Neural crest cell (in vitro differentiated cells): ENCODE measurements around the gene ATF4. TPM values are rescaled to one million over a fixed set of nuclear protein-coding genes. Genes with fewer than 3 reads are reported as not detected.

Experiments used
- DNase-seq: peaks from one replicate; pipeline ENCODE4 v3.0.0; 2021; ENCODE audit warnings: low read depth, mixed read lengths, low spot score
- H3K27ac Mint-ChIP-seq: one replicate; pipeline ENCODE4 v1.8.0; 2021; ENCODE audit warnings: mild to moderate bottlenecking, mixed read lengths; ENCODE audit not compliant: unreplicated experiment
- H3K27me3 Mint-ChIP-seq: 2 replicates; pipeline ENCODE4 v1.8.0; 2021; ENCODE audit warnings: low read depth, mild to moderate bottlenecking, mixed read lengths
- H3K36me3 Mint-ChIP-seq: 2 replicates; pipeline ENCODE4 v1.8.0; 2021; ENCODE audit warnings: low read depth, mild to moderate bottlenecking, mixed read lengths
- H3K4me1 Mint-ChIP-seq: 2 replicates; pipeline ENCODE4 v1.8.0; 2021; ENCODE audit warnings: mixed read lengths
- H3K4me3 Mint-ChIP-seq: one replicate; pipeline ENCODE4 v1.8.0; 2021; ENCODE audit warnings: mild to moderate bottlenecking, mixed read lengths
- H3K9me3 Mint-ChIP-seq: 2 replicates; pipeline ENCODE4 v1.8.0; 2021; ENCODE audit warnings: mixed read lengths
- total RNA-seq: library from RNA; stranded (reverse); gene quantifications from 2 replicates; pipeline ENCODE4 v1.2.1, GENCODE V29; 2021
- TF ChIP-seq, protein P1 (sequence below): fragments of 200-600 bp; sonication (generic); conservative IDR thresholded peaks from 2 replicates; pipeline ENCODE4 v1.5.0; 2021; ENCODE audit warnings: antibody characterized with exemption, mild to moderate bottlenecking

ATF4 gene
- total RNA-seq, 1 donor from 2014 or later: 364 TPM

DNA sequence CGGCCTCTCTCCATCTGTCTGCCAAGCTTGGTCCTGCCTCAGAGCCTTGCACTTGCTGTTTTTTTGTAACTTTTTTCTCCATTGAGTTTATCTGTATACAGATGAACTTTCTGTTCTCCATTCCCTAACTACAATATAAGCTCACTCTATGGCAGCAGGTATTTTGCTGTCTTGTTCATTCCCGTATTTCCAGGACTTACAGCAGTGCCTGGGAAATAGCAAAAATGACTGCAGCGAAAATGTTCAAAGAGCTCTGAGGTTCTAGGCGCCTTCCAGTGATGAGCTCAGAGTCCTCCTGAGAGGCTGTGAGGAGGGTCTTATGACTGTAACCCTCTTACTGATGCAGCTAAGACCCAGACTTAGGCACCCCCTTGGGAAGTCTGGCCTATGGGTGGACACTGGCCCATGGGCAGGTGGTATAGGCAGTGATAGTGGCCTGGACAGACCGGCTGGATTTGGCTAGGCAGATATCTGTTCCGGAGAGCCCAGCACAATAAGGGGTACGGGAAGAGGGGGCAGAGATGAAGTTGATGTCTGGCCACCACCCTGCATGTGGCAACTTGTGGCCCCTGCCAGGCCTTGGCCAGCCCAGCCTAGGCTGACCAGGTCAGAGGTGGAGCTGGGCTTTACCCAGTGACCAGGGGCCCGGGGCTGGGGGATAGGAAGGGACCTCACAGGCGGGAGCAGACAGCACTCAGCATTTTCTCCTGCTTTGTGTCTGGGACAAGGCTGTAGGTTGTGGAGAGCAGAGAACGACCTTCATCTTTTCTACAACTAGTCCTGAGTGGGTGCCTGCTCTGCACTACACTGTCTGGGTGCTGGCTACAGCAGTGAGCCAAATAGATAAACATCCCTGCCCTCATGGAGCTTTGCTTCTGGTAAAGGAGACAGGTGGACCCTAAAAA, 4.6 kb downstream of the ATF4 start:
- Mint-ChIP-seq H3K4me3 (peak overlapping the region; percentile 88), H3K9me3 (peaks cover 2% of the 10 kb centered on the region), H3K27me3 (peaks cover 49% of the 10 kb centered on the region), H3K36me3 (peaks cover 45% of the 10 kb centered on the region), H3K4me1 (peaks cover 76% of the 10 kb centered on the region), H3K27ac (no peak overlapping the region)
- DNase-seq: no peak
- TF ChIP-seq, protein P1, sequence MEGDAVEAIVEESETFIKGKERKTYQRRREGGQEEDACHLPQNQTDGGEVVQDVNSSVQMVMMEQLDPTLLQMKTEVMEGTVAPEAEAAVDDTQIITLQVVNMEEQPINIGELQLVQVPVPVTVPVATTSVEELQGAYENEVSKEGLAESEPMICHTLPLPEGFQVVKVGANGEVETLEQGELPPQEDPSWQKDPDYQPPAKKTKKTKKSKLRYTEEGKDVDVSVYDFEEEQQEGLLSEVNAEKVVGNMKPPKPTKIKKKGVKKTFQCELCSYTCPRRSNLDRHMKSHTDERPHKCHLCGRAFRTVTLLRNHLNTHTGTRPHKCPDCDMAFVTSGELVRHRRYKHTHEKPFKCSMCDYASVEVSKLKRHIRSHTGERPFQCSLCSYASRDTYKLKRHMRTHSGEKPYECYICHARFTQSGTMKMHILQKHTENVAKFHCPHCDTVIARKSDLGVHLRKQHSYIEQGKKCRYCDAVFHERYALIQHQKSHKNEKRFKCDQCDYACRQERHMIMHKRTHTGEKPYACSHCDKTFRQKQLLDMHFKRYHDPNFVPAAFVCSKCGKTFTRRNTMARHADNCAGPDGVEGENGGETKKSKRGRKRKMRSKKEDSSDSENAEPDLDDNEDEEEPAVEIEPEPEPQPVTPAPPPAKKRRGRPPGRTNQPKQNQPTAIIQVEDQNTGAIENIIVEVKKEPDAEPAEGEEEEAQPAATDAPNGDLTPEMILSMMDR: no peak

DNA sequence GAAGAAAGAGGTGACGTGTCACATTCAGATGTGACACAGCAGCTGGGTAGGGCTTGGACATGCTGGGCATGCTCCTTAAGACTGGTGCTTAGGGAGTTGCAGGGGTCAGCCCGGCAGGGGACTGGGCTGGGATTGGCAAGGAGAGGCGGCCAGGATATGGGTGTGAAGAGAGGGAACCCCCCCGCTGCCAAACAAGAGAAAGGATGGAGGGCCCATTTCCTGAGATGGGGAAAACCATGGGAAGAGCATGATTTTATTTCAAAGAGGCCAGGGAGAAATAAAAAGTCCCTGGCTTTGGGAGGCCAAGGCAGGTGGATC, 5.3 kb downstream of the ATF4 start:
- TF ChIP-seq, protein P1: no peak
- H3K4me3 Mint-ChIP-seq: peak overlapping the region; percentile 88
- peaks cover 42% of the 10 kb centered on the region for H3K36me3 Mint-ChIP-seq
- no peak overlapping the region for H3K27ac Mint-ChIP-seq
- DNase-seq: no peak
- peaks cover 73% of the 10 kb centered on the region for H3K4me1 Mint-ChIP-seq
- peaks cover 44% of the 10 kb centered on the region for H3K27me3 Mint-ChIP-seq
- H3K9me3 Mint-ChIP-seq: no peaks in the 10 kb centered on the region

DNA sequence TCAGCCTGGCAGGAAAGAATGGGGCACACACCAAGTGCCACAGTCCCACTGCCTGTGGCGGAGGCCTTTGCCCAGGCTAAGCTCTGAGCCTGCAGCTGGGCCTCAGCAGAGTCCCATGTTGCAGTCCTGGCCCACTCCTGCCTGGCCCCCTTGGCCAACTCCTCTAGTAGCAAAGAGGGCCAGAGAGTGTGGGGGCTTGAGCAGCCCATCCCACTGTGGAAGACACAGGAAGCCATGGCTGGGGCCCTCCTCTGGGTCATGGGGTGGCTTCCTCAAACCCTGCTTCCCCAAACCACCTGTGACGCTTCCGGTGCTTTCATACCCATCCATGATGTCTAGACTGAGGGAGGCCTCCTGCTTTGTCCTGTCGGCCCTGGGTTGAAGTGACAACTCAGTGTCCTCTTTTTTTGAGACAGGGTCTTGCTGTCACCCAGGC, 6.4 kb downstream of the ATF4 start:
- no peak for DNase-seq
- peaks cover 34% of the 10 kb centered on the region for H3K36me3 Mint-ChIP-seq
- H3K4me3 Mint-ChIP-seq: peak overlapping the region; percentile 98
- no peak overlapping the region for H3K27ac Mint-ChIP-seq
- TF ChIP-seq, protein P1: no peak
- peaks cover 38% of the 10 kb centered on the region for H3K27me3 Mint-ChIP-seq
- no peaks in the 10 kb centered on the region for H3K9me3 Mint-ChIP-seq
- peaks cover 81% of the 10 kb centered on the region for H3K4me1 Mint-ChIP-seq

DNA sequence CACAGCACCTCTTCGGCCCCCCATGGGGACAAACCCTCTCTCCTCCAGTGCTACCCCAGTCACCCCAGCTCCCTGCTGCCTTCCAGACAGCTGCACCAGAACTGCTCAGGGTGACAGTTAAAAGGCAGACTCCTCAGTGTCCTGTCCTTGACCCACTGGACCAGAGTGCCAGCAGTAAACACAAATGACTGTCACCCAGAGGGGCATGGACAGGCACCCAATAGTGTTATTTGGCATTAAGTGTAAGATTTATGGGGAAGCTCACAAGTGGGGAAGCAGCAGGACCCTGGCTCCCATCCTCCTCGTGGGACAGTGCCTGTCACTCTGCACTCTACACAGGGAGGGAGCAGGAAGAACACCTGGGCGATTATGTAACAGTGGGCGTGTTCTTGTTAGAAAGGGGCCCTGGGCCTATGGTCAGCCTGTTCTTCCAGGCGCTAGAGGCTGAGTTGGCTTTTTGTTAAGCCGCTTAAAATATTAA, 7.2 kb downstream of the ATF4 start:
- no peak for DNase-seq
- no peaks in the 10 kb centered on the region for H3K9me3 Mint-ChIP-seq
- TF ChIP-seq, protein P1: no peak
- H3K4me1 Mint-ChIP-seq: peaks cover 78% of the 10 kb centered on the region
- H3K27me3 Mint-ChIP-seq: peaks cover 34% of the 10 kb centered on the region
- H3K4me3 Mint-ChIP-seq: peak overlapping the region; percentile 98
- peak overlapping the region; percentile 71 for H3K27ac Mint-ChIP-seq
- H3K36me3 Mint-ChIP-seq: peaks cover 27% of the 10 kb centered on the region

DNA sequence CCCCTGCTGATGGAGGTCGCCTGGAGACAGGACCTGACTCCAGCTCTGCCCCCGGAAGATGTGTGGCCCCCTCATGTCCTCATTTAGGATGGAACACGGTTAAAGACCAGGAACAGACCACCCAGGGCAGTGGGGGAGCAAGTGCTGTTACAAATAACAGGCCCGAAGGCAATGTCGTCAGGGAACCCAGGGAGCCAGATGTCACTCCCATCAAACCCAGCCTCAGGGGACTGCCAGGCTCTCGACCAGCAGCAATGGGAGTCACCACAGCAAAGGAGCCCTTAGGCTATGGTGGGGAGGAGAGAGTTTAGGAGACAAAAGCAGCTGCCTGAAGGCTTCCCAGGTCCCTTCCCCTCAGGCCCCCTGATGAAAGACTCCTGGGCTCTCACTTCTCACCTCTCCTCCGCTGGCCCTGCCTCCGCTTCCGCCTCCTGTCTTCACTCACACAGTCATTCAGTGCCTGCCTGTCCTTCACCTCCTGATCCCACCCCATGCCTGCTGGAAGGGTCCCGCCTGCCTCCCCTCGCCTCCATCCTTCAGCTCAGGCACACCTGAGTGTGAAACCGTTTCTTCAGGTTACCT, 7.8 kb downstream of the ATF4 start:
- H3K9me3 Mint-ChIP-seq: no peaks in the 10 kb centered on the region

More for the DNA sequence above, 7.8 kb downstream of the ATF4 start:
- TF ChIP-seq, protein P1: no peak
- H3K27ac Mint-ChIP-seq: peak overlapping the region; percentile 71
- peaks cover 77% of the 10 kb centered on the region for H3K4me1 Mint-ChIP-seq
- peak; percentile 8 for DNase-seq
- peaks cover 32% of the 10 kb centered on the region for H3K27me3 Mint-ChIP-seq
- peaks cover 23% of the 10 kb centered on the region for H3K36me3 Mint-ChIP-seq
- peak overlapping the region; percentile 98 for H3K4me3 Mint-ChIP-seq
